ENCODE measurements around the gene MRGPRG.

MRGPRG gene

GRCh38 chr11:3199537-3200295 lies 18.9 kb downstream of the MRGPRG start:
- DNase-seq (ENCODE audit: low read depth, low spot score): no peak
- TF ChIP-seq CTCF (IDR thresholded peaks at IDR 0.05; ENCODE audit: insufficient read depth, low read length, missing control alignments): no peak
- POLR2A ChIA-PET: no interaction called here
- no peak overlapping the region for H3K4me3 ChIP-seq (ENCODE audit: low read depth, low read length)
- CTCF ChIA-PET: no interaction called here

GRCh38 chr11:3198815-3199214 lies 19.8 kb downstream of the MRGPRG start:
- ChIA-PET CTCF (interaction anchor here (0.8 kb wide), 1 partner anchor 89 kb away, joined by 3 read pairs; no protein-coding TSS in a partner anchor), POLR2A (no interaction called here)
- H3K4me3 ChIP-seq (ENCODE audit: low read depth, low read length): no peak overlapping the region
- DNase-seq (ENCODE audit: low read depth, low spot score): no peak
- TF ChIP-seq CTCF (IDR thresholded peaks at IDR 0.05; ENCODE audit: insufficient read depth, low read length, missing control alignments): no peak

GRCh38 chr11:3197878-3198528 lies 20.6 kb downstream of the MRGPRG start:
- ChIA-PET CTCF (interaction anchor here (0.8 kb wide), 1 partner anchor 88 kb away, joined by 3 read pairs; no protein-coding TSS in a partner anchor), POLR2A (no interaction called here)
- no peak for TF ChIP-seq CTCF (IDR thresholded peaks at IDR 0.05; ENCODE audit: insufficient read depth, low read length, missing control alignments)
- no peak for DNase-seq (ENCODE audit: low read depth, low spot score)
- H3K4me3 ChIP-seq (ENCODE audit: low read depth, low read length): no peak overlapping the region

DNA sequence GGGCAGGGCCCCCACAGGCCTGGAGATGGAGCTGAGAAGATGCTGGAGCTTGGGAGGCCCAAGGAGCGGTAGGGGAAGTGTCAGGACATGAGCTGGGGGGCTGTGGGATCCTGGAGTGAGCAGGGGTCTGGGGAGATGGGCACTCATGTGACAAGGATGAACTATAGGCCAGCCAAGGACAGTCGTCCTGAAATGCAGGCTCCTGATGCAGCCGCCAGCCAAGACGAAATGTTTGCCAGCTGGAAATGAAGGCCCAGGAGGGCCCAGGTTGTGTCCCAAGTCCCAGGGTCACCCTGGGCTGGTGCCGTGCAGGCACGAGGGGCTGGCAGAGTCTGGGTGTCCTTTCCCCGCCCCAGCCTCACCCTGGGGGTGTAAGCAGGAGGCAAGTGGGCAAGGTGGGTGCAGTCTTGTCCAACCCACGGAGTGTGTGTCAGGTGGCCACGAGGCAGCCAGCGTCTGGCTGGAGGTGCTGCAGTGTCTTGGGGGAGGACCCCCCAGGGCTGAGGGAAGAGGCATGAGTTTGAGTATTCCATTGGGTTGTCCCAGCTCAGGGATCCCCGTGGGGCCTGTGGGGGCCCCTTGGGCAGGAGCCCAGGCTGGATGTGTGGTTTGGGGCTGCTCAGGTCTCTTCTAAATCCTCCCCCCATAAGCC lies 21.4 kb downstream of the MRGPRG start:
- CTCF ChIA-PET: interaction anchor here (1.2 to 2.6 kb wide), 2 partner anchors 11 to 18 kb away, joined by 4 to 11 read pairs; no protein-coding TSS in a partner anchor

GRCh38 chr11:3196161-3197043 lies 22.2 kb downstream of the MRGPRG start:
- ChIA-PET POLR2A (no interaction called here), CTCF (interaction anchor here (1.2 to 2.6 kb wide), 4 partner anchors 11 to 106 kb away, joined by 4 to 11 read pairs (median 5); no protein-coding TSS in a partner anchor)
- no peak for TF ChIP-seq CTCF (IDR thresholded peaks at IDR 0.05; ENCODE audit: insufficient read depth, low read length, missing control alignments)
- no peak for DNase-seq (ENCODE audit: low read depth, low spot score)
- H3K4me3 ChIP-seq (ENCODE audit: low read depth, low read length): no peak overlapping the region

More for the DNA sequence above, 21.4 kb downstream of the MRGPRG start:
- no peak for DNase-seq (ENCODE audit: low read depth, low spot score)
- no peak overlapping the region for H3K4me3 ChIP-seq (ENCODE audit: low read depth, low read length)
- POLR2A ChIA-PET: no interaction called here
- no peak for TF ChIP-seq CTCF (IDR thresholded peaks at IDR 0.05; ENCODE audit: insufficient read depth, low read length, missing control alignments)
